Nephron (organoid): Measurements from ENCODE around the gene FHIP2A.
"Not testable (repeated sequence)": the region's sequence is repeated elsewhere in the genome, so short reads cannot be mapped to it uniquely, and the experiment has no call there.

Experiments
- H3K27ac Mint-ChIP-seq, 3 experiments: 2 replicates each; pipeline ENCODE4 v1.8.0; 2020; ENCODE audit warnings: mixed read lengths in 3 of 3, mild to moderate bottlenecking in 2 of 3, moderate library complexity in 1 of 3
- H3K27me3 Mint-ChIP-seq: 2 replicates; pipeline ENCODE4 v1.8.0; 2021; ENCODE audit warnings: low read depth, mild to moderate bottlenecking, moderate library complexity, mixed read lengths
- H3K36me3 Mint-ChIP-seq: 2 replicates; pipeline ENCODE4 v1.8.0; 2020; ENCODE audit warnings: low read depth, mixed read lengths
- H3K4me1 Mint-ChIP-seq: 2 replicates; pipeline ENCODE4 v1.8.0; 2020; ENCODE audit warnings: mixed read lengths
- H3K4me3 Mint-ChIP-seq, 3 experiments: 2 replicates each; pipeline ENCODE4 v1.8.0; 2020; ENCODE audit warnings: mild to moderate bottlenecking in 3 of 3, mixed read lengths in 3 of 3, moderate library complexity in 2 of 3
- H3K9me3 Mint-ChIP-seq: 2 replicates; pipeline ENCODE4 v1.8.0; 2020; ENCODE audit warnings: mixed read lengths
- CTCF ChIP-seq, 3 experiments: fragments of 200-600 bp; sonication (generic); IDR thresholded peaks; one replicate each; pipeline ENCODE4 v1.5.0; 2021; ENCODE audit warnings: antibody characterized with exemption in 3 of 3; ENCODE audit not compliant: unreplicated experiment in 3 of 3

FHIP2A gene

GRCh38 chr10:114856544-114857287 lies 35.1 kb downstream of the FHIP2A start:
- TF ChIP-seq CTCF (IDR thresholded peaks at IDR 0.05; ENCODE audit: unreplicated experiment in 3 of 3) = no peak
- Mint-ChIP-seq H3K4me3 (no peak overlapping the region), H3K4me1 (no peaks in the 10 kb centered on the region), H3K9me3 (no peaks in the 10 kb centered on the region), H3K27ac (peak overlapping the region in 1 of 3 experiments; percentile 28), H3K27me3 (no peaks in the 10 kb centered on the region), H3K36me3 (peaks cover 75% of the 10 kb centered on the region)

GRCh38 chr10:114857288-114857565 lies 35.6 kb downstream of the FHIP2A start:
- H3K27me3 Mint-ChIP-seq, H3K9me3 Mint-ChIP-seq, H3K4me3 Mint-ChIP-seq, H3K4me1 Mint-ChIP-seq, H3K27ac Mint-ChIP-seq: not testable (repeated sequence)
- peaks cover 71% of the 10 kb centered on the region for H3K36me3 Mint-ChIP-seq

- no peaks in the 10 kb centered on the region for H3K4me1 Mint-ChIP-seq
- H3K9me3 Mint-ChIP-seq = no peaks in the 10 kb centered on the region
- H3K27me3 Mint-ChIP-seq = no peaks in the 10 kb centered on the region
- H3K36me3 Mint-ChIP-seq = peaks cover 69% of the 10 kb centered on the region
- H3K4me3 Mint-ChIP-seq = no peak overlapping the region
- no peak for TF ChIP-seq CTCF (IDR thresholded peaks at IDR 0.05; ENCODE audit: unreplicated experiment in 3 of 3)
- H3K27ac Mint-ChIP-seq = no peak overlapping the region
Measured at GRCh38 chr10:114857922-114858629, 36.5 kb downstream of the FHIP2A start.

- Mint-ChIP-seq H3K4me1 (no peaks in the 10 kb centered on the region), H3K27me3 (no peaks in the 10 kb centered on the region), H3K27ac (no peak overlapping the region), H3K4me3 (no peak overlapping the region), H3K36me3 (peaks cover 63% of the 10 kb centered on the region), H3K9me3 (no peaks in the 10 kb centered on the region)
- TF ChIP-seq CTCF (IDR thresholded peaks at IDR 0.05; ENCODE audit: unreplicated experiment in 3 of 3) = no peak
Measured at GRCh38 chr10:114859222-114859621, 37.6 kb downstream of the FHIP2A start.

- peaks cover 56% of the 10 kb centered on the region for H3K36me3 Mint-ChIP-seq
- no peaks in the 10 kb centered on the region for H3K9me3 Mint-ChIP-seq
- H3K4me3 Mint-ChIP-seq = no peak overlapping the region
- H3K27ac Mint-ChIP-seq = no peak overlapping the region
- no peaks in the 10 kb centered on the region for H3K27me3 Mint-ChIP-seq
- no peak for TF ChIP-seq CTCF (IDR thresholded peaks at IDR 0.05; ENCODE audit: unreplicated experiment in 3 of 3)
- H3K4me1 Mint-ChIP-seq = no peaks in the 10 kb centered on the region
Measured at GRCh38 chr10:114862456-114862855, 40.9 kb downstream of the FHIP2A start.

- no peak overlapping the region for H3K4me3 Mint-ChIP-seq
- peaks cover 20% of the 10 kb centered on the region for H3K4me1 Mint-ChIP-seq
- H3K27me3 Mint-ChIP-seq = no peaks in the 10 kb centered on the region
- peaks cover 23% of the 10 kb centered on the region for H3K36me3 Mint-ChIP-seq
- no peaks in the 10 kb centered on the region for H3K9me3 Mint-ChIP-seq
- H3K27ac Mint-ChIP-seq = no peak overlapping the region
- no peak for TF ChIP-seq CTCF (IDR thresholded peaks at IDR 0.05; ENCODE audit: unreplicated experiment in 3 of 3)
Measured at GRCh38 chr10:114867365-114867764, 45.8 kb downstream of the FHIP2A start.
